Mesenteric fat pad (tissue), 1 donor: ENCODE results near the gene RRM2. TPM values are rescaled to one million over a fixed set of nuclear protein-coding genes. Genes with fewer than 3 reads are reported as not detected.
"Not testable (repeated sequence)": the region's sequence is repeated elsewhere in the genome, so short reads cannot be mapped to it uniquely, and the experiment has no call there.

Experiments
- DNase-seq: peaks from one replicate; pipeline ENCODE4 v3.0.0-alpha.2; 2020; ENCODE audit warnings: low spot score
- total RNA-seq: library from RNA; stranded (reverse); fragmentation: NEBNext Ultra II Directional; extraction: Animal tissue kit (Norgen Biotek cat#: 25700); gene quantifications from one replicate; pipeline ENCODE4 v1.2.1, GENCODE V29; 2021
- donor health status: DM: yes; HTN: yes; CAD: no.

The RRM2 gene
- total RNA-seq, 1 donor from 2014 or later = 0.22 TPM

- DNase-seq = no peak
Observed at GRCh38 chr2:10091182-10091888, 31.2 kb upstream of the RRM2 start.

GRCh38 chr2:10091889-10092244, 30.7 kb upstream of the RRM2 start:
- DNase-seq = not testable (repeated sequence)

- no peak for DNase-seq
Observed at GRCh38 chr2:10094271-10094814, 28.2 kb upstream of the RRM2 start.

- no peak for DNase-seq
Observed at GRCh38 chr2:10095175-10095574, 27.4 kb upstream of the RRM2 start.

- DNase-seq = no peak
Observed at GRCh38 chr2:10096641-10097040, 25.9 kb upstream of the RRM2 start.

GRCh38 chr2:10097352-10098148, 25.0 kb upstream of the RRM2 start:
- DNase-seq = no peak

- no peak for DNase-seq
Observed at GRCh38 chr2:10101491-10101890, 21.0 kb upstream of the RRM2 start.

- no peak for DNase-seq
Observed at GRCh38 chr2:10103179-10103578, 19.4 kb upstream of the RRM2 start.

GRCh38 chr2:10104906-10105305, 17.6 kb upstream of the RRM2 start:
- DNase-seq = not testable (repeated sequence)

GRCh38 chr2:10109311-10109710, 13.2 kb upstream of the RRM2 start:
- DNase-seq = no peak

GRCh38 chr2:10119027-10119325, 3.6 kb upstream of the RRM2 start:
- DNase-seq = no peak

GRCh38 chr2:10119601-10120157, 2.9 kb upstream of the RRM2 start:
- peak; percentile 49 for DNase-seq

GRCh38 chr2:10120158-10120876, 2.2 kb upstream of the RRM2 start:
- DNase-seq = peak; percentile 95

GRCh38 chr2:10120877-10121574, 1.5 kb upstream of the RRM2 start:
- DNase-seq = no peak

GRCh38 chr2:10123281-10123680, 742 bp downstream of the RRM2 start:
- DNase-seq = peak; percentile 86

- no peak for DNase-seq
Observed at GRCh38 chr2:10124538-10125045, 2.1 kb downstream of the RRM2 start.

GRCh38 chr2:10125842-10126631, 3.5 kb downstream of the RRM2 start:
- DNase-seq = no peak

GRCh38 chr2:10126632-10127026, 4.1 kb downstream of the RRM2 start:
- peak; percentile 5 for DNase-seq

GRCh38 chr2:10128420-10128819, 5.9 kb downstream of the RRM2 start:
- DNase-seq = no peak

GRCh38 chr2:10129490-10129889, 7.0 kb downstream of the RRM2 start:
- DNase-seq = peak; percentile 9
